H1 (cell line): ENCODE data around the gene TVP23B. TPM values are rescaled to one million over a fixed set of nuclear protein-coding genes. Genes with fewer than 3 reads are reported as not detected.

Experiments
- CTCF ChIA-PET: fragments of 300-600 bp; sonication (Branson Sonifier 250); formaldehyde crosslinking; loops from one replicate; lab custom pipeline; 2021; ENCODE audit not compliant: partially characterized antibody; lab: Charles Lee
- POLR2A ChIA-PET: fragments of 300-600 bp; sonication (Branson Sonifier 250); formaldehyde crosslinking; loops from one replicate; lab custom pipeline; 2021; ENCODE audit warnings: inconsistent platforms; ENCODE audit not compliant: partially characterized antibody; lab: Charles Lee
- DNase-seq, 2 experiments: peaks; one replicate each; pipeline versions ENCODE4 v3.0.0 to v3.0.0-alpha.2; 2010 to 2022; ENCODE audit warnings: low spot score in 2 of 2, low read depth in 1 of 2, mixed read lengths in 1 of 2
- FAIRE-seq: peaks from 2 replicates; lab custom pipeline; 2011; peaks lifted over from hg19 to GRCh38; lab: Jason Lieb, UNC
- H2AFZ ChIP-seq: 2 replicates; pipeline ENCODE4 v1.8.1; 2012; ENCODE audit warnings: low read length, inconsistent platforms
- H2AK5ac ChIP-seq: 2 replicates; pipeline ENCODE4 v1.6.1; 2013; ENCODE audit warnings: low read depth, low read length
- H2BK120ac ChIP-seq: replicated peaks from 2 replicates; pipeline ENCODE3; 2013; ENCODE audit warnings: low read depth, low read length, inconsistent platforms
- H2BK12ac ChIP-seq: 2 replicates; pipeline ENCODE4 v1.6.1; 2013; ENCODE audit warnings: low read depth, low read length
- H2BK15ac ChIP-seq: 2 replicates; pipeline ENCODE4 v1.6.1; 2013; ENCODE audit warnings: low read length
- H2BK20ac ChIP-seq: 2 replicates; pipeline ENCODE4 v1.6.1; 2013; ENCODE audit warnings: low read length
- H2BK5ac ChIP-seq: 2 replicates; pipeline ENCODE4 v1.6.1; 2013; ENCODE audit warnings: low read depth, low read length
- H3K14ac ChIP-seq: 2 replicates; pipeline ENCODE4 v1.6.1; 2013; ENCODE audit warnings: inconsistent platforms; ENCODE audit not compliant: insufficient read length
- H3K18ac ChIP-seq: 2 replicates; pipeline ENCODE4 v1.6.1; 2013; ENCODE audit warnings: low read length; ENCODE audit errors: extremely low read depth
- H3K23ac ChIP-seq: 2 replicates; pipeline ENCODE4 v1.6.1; 2013; ENCODE audit warnings: inconsistent platforms; ENCODE audit not compliant: insufficient read length
- H3K23me2 ChIP-seq: 2 replicates; pipeline ENCODE4 v1.6.1; 2013; ENCODE audit warnings: low read depth, low read length
- H3K27ac ChIP-seq: 2 replicates; pipeline ENCODE4 v1.6.1; 2011; ENCODE audit warnings: low read depth, low read length, inconsistent platforms
- H3K27me3 ChIP-seq, 4 experiments: replicated peaks in 1 of 4; 1 replicate in 1 of 4; 2 replicates in 3 of 4; pipeline versions ENCODE4 v1.6.1 to v1.8.1; 2011 to 2013; ENCODE audit warnings: low read length in 3 of 4, mild to moderate bottlenecking in 3 of 4, inconsistent platforms in 2 of 4, mixed read lengths in 2 of 4, moderate library complexity in 1 of 4; ENCODE audit not compliant: control insufficient read depth in 3 of 4, insufficient read depth in 3 of 4; ENCODE audit errors: extremely low read depth in 1 of 4
- H3K36me3 ChIP-seq, 4 experiments: 2 replicates each; pipeline versions ENCODE4 v1.6.1 to v1.8.1; 2011 to 2013; ENCODE audit warnings: mild to moderate bottlenecking in 4 of 4, low read length in 3 of 4, moderate library complexity in 2 of 4, control low read depth in 1 of 4, inconsistent platforms in 1 of 4; ENCODE audit not compliant: insufficient read depth in 4 of 4, control insufficient read depth in 2 of 4
- H3K4ac ChIP-seq: replicated peaks from 2 replicates; pipeline ENCODE3; 2013; ENCODE audit warnings: low read length, low read depth, mixed read lengths, inconsistent platforms; ENCODE audit not compliant: insufficient read length
- H3K4me1 ChIP-seq, 4 experiments: replicated peaks in 1 of 4; 1 replicate in 1 of 4; 2 replicates in 3 of 4; pipeline versions ENCODE4 v1.6.1 to v1.8.1; 2011 to 2013; ENCODE audit warnings: low read length in 3 of 4, inconsistent platforms in 2 of 4, mixed read lengths in 1 of 4; ENCODE audit not compliant: insufficient read depth in 4 of 4, control insufficient read depth in 3 of 4
- H3K4me2 ChIP-seq, 2 experiments: 2 replicates each; pipeline versions ENCODE4 v1.6.1 to v1.8.1; 2011 to 2013; ENCODE audit warnings: low read depth in 2 of 2, low read length in 2 of 2, control low read depth in 1 of 2, inconsistent platforms in 1 of 2, mild to moderate bottlenecking in 1 of 2; ENCODE audit not compliant: insufficient read depth in 1 of 2
- H3K4me3 ChIP-seq, 4 experiments: fragments of 200-600, 300-600 bp in 1 of 4; sonication (generic), shearing (Covaris generic), sonication (Bioruptor Twin) in 1 of 4; 2 replicates each; pipeline versions ENCODE4 v1.5.1 to v1.8.1; 2011 to 2016; ENCODE audit warnings: low read length in 4 of 4, low read depth in 3 of 4, control low read depth in 2 of 4, inconsistent platforms in 2 of 4, mild to moderate bottlenecking in 2 of 4, mixed read lengths in 1 of 4, moderate library complexity in 1 of 4; ENCODE audit not compliant: insufficient read depth in 2 of 4; ENCODE audit errors: extremely low read depth in 1 of 4
- H3K56ac ChIP-seq: replicated peaks from 2 replicates; pipeline ENCODE3; 2013; ENCODE audit warnings: low read depth, mild to moderate bottlenecking, mixed read lengths, low read length, inconsistent platforms; ENCODE audit not compliant: insufficient read length
- H3K79me1 ChIP-seq: 2 replicates; pipeline ENCODE4 v1.6.1; 2013; ENCODE audit warnings: low read depth, low read length, control low read depth
- H3K79me2 ChIP-seq, 2 experiments: 2 replicates each; pipeline versions ENCODE4 v1.6.1 to v1.8.1; 2012 to 2013; ENCODE audit warnings: low read length in 2 of 2, mild to moderate bottlenecking in 2 of 2, inconsistent platforms in 1 of 2; ENCODE audit not compliant: insufficient read depth in 2 of 2, control insufficient read depth in 1 of 2
- H3K9ac ChIP-seq, 4 experiments: replicated peaks in 1 of 4; 1 replicate in 1 of 4; 2 replicates in 3 of 4; pipeline versions ENCODE4 v1.6.1 to v1.8.1; 2011 to 2013; ENCODE audit warnings: low read depth in 3 of 4, low read length in 3 of 4, control low read depth in 2 of 4, mild to moderate bottlenecking in 2 of 4, moderate library complexity in 2 of 4, inconsistent platforms in 1 of 4; ENCODE audit errors: extremely low read depth in 1 of 4
- H3K9me3 ChIP-seq, 2 experiments: 2 replicates each; pipeline versions ENCODE4 v1.6.1 to v1.8.1; 2012 to 2013; ENCODE audit warnings: mild to moderate bottlenecking in 2 of 2, moderate library complexity in 2 of 2, control low read depth in 1 of 2, inconsistent platforms in 1 of 2, low read depth in 1 of 2, low read length in 1 of 2, mixed read lengths in 1 of 2; ENCODE audit not compliant: insufficient read depth in 2 of 2
- H4K20me1 ChIP-seq, 2 experiments: replicated peaks in 1 of 2; 2 replicates each; pipeline versions ENCODE3 to v1.8.1; 2011 to 2013; ENCODE audit warnings: inconsistent platforms in 2 of 2, low read length in 2 of 2, mild to moderate bottlenecking in 1 of 2; ENCODE audit not compliant: insufficient read depth in 2 of 2, control insufficient read depth in 1 of 2
- H4K5ac ChIP-seq: 2 replicates; pipeline ENCODE4 v1.6.1; 2013; ENCODE audit warnings: low read length, low read depth, mixed read lengths, inconsistent platforms; ENCODE audit not compliant: insufficient read length
- H4K8ac ChIP-seq: 2 replicates; pipeline ENCODE4 v1.8.0; 2013; ENCODE audit warnings: mild to moderate bottlenecking, moderate library complexity, low read length, inconsistent platforms; ENCODE audit not compliant: insufficient read depth; ENCODE audit errors: extremely low read depth
- H4K91ac ChIP-seq: replicated peaks from 2 replicates; pipeline ENCODE3; 2013; ENCODE audit warnings: low read length, mixed read lengths, inconsistent platforms; ENCODE audit not compliant: insufficient read length
- ATF2 ChIP-seq: IDR thresholded peaks from 2 replicates; pipeline ENCODE4 v1.6.1; 2012; ENCODE audit warnings: low read length, inconsistent platforms
- CBX5 ChIP-seq: fragments of 300-800, 300-1000 bp; sonication (generic); IDR thresholded peaks from 2 replicates; pipeline ENCODE4 v1.7.1; 2016; ENCODE audit warnings: antibody characterized with exemption, low read length, low read depth
- CBX8 ChIP-seq: fragments of 300-800, 300-1000 bp; sonication (generic); IDR thresholded peaks from 2 replicates; pipeline ENCODE4 v1.7.1; 2016; ENCODE audit warnings: low read depth, low read length, borderline replicate concordance
- CHD1 ChIP-seq: IDR thresholded peaks from 2 replicates; pipeline ENCODE4 v1.6.1; 2012; ENCODE audit warnings: low read depth, low read length, improper control_type of control experiment
- EGR1 ChIP-seq: IDR thresholded peaks from 2 replicates; pipeline ENCODE4 v1.6.1; 2011; ENCODE audit warnings: low read depth, low read length, borderline replicate concordance
- KDM4A ChIP-seq: IDR thresholded peaks from one replicate; pipeline ENCODE4 v1.7.1; 2012; ENCODE audit warnings: low read depth, mild to moderate bottlenecking, moderate library complexity, low read length, inconsistent platforms; ENCODE audit not compliant: severe bottlenecking
- POLR2A ChIP-seq, 2 experiments: IDR thresholded peaks; 1 replicate in 1 of 2; 2 replicates in 1 of 2; pipeline ENCODE4 v1.6.1; 2011; ENCODE audit warnings: low read depth in 2 of 2, low read length in 2 of 2, mild to moderate bottlenecking in 2 of 2; ENCODE audit errors: control extremely low read depth in 1 of 2
- SIRT6 ChIP-seq: IDR thresholded peaks from one replicate; pipeline ENCODE4 v1.7.1; 2012; ENCODE audit warnings: low read length, inconsistent platforms
- SP2 ChIP-seq: IDR thresholded peaks from 2 replicates; pipeline ENCODE4 v1.6.1; 2012; ENCODE audit warnings: mild to moderate bottlenecking, low read length, inconsistent platforms
- SRF ChIP-seq: IDR thresholded peaks from 2 replicates; pipeline ENCODE4 v1.6.1; 2011; ENCODE audit warnings: mild to moderate bottlenecking, low read depth, low read length, moderate library complexity
- WGBS, 2 experiments: shearing (Covaris generic) in 1 of 2; methylation state at CpG; one replicate each; pipeline versions ENCODE4 v1.1.6 to v1.1.7; 2013 to 2015; ENCODE audit warnings: low lambda C conversion rate in 2 of 2, mixed read lengths in 2 of 2, inconsistent platforms in 1 of 2, low coverage in 1 of 2, missing lambda C conversion rate in 1 of 2; ENCODE audit not compliant: insufficient replicate concordance in 2 of 2, insufficient coverage in 1 of 2, insufficient read length in 1 of 2; ENCODE audit errors: extremely low coverage in 1 of 2, missing lambda C conversion rate in 1 of 2; 5-methylcytosine and 5-hydroxymethylcytosine counted together
- polyA plus RNA-seq, 7 experiments: library from polyadenylated mRNA; depleted of rRNA in 3 of 7; stranded (reverse) in 5 of 7; unstranded in 2 of 7; fragments of >200 nt in 5 of 7; fragments of 200-250 nt in 2 of 7; gene quantifications; 1 replicate in 5 of 7; 2 replicates in 1 of 7; 4 replicates in 1 of 7; pipeline versions ENCODE4 v1.2.1 to v1.2.3, GENCODE V29; 2011 to 2013; ENCODE audit warnings: missing spikeins in 2 of 7, mixed read lengths in 2 of 7
- total RNA-seq: library from RNA; stranded (reverse); fragmentation: NEBNext Ultra II Directional; extraction: Animal tissue kit (Norgen Biotek cat#: 25700); gene quantifications from 2 replicates; pipeline ENCODE4 v1.2.1, GENCODE V29; 2021
- TF ChIP-seq, protein P1 (sequence below): IDR thresholded peaks from 2 replicates; pipeline ENCODE4 v1.6.1; 2011; ENCODE audit warnings: low read depth, mild to moderate bottlenecking, low read length; ENCODE audit not compliant: insufficient read depth
- TF ChIP-seq, protein P2 (sequence below): IDR thresholded peaks from 2 replicates; pipeline ENCODE4 v1.6.1; 2011; ENCODE audit warnings: low read length, improper control_type of control experiment

TVP23B gene
- total and polyA plus RNA-seq, 2 of the 8 experiments (the other 6 are each of a cell fraction or from before 2014, with no cell fraction given), result 11.5 to 22.7 TPM

GRCh38 chr17:18848501-18848900 lies 67.5 kb downstream of the TVP23B start:
- Histone ChIP-seq H2BK20ac (no peak overlapping the region), H3K14ac (no peak overlapping the region), H3K9me3 (no peaks in the 10 kb centered on the region), H2BK15ac (no peak overlapping the region), H2AFZ (no peak overlapping the region), H3K27ac (no peak overlapping the region), H3K56ac (no peak overlapping the region), H3K9ac (no peak overlapping the region), H3K4me3 (no peak overlapping the region), H2BK120ac (no peak overlapping the region), H3K23ac (no peak overlapping the region), H2AK5ac (no peak overlapping the region), H3K4ac (no peak overlapping the region), H3K18ac (no peak overlapping the region), H3K79me1 (no peaks in the 10 kb centered on the region), H3K4me2 (no peak overlapping the region), H4K8ac (no peak overlapping the region), H4K91ac (no peak overlapping the region), H3K36me3 (no peaks in the 10 kb centered on the region), H3K23me2 (no peaks in the 10 kb centered on the region), H3K27me3 (no peaks in the 10 kb centered on the region), H3K79me2 (no peaks in the 10 kb centered on the region), H4K5ac (no peak overlapping the region), H2BK12ac (no peak overlapping the region), H4K20me1 (no peaks in the 10 kb centered on the region), H3K4me1 (no peaks in the 10 kb centered on the region), H2BK5ac (no peak overlapping the region)
- DNase-seq (no peak), FAIRE-seq (no peak)
- CTCF ChIA-PET, result interaction anchor here (0.6 to 0.9 kb wide), 2 partner anchors 69 to 221 kb away, joined by 3 read pairs; no protein-coding TSS in a partner anchor
- WGBS, 2 experiments, result 95% methylated on average over 6 of the region's 6 CpGs; no CpG with 5 or more reads in 1 of the 2 experiments
- POLR2A ChIA-PET, result interaction anchor here (2.9 kb wide), 1 partner anchor 11 kb away, joined by 12 read pairs; no protein-coding TSS in a partner anchor
- TF ChIP-seq CHD1 (no peak), SIRT6 (no peak), CBX8 (no peak), CBX5 (no peak), SP2 (no peak), EGR1 (no peak), POLR2A (IDR thresholded peaks at IDR 0.05; ENCODE audit: control extremely low read depth in 1 of 2, low read depth in 2 of 2, low read length in 2 of 2) (no peak), KDM4A (no peak), SRF (no peak), ATF2 (no peak)
- TF ChIP-seq, protein P1, sequence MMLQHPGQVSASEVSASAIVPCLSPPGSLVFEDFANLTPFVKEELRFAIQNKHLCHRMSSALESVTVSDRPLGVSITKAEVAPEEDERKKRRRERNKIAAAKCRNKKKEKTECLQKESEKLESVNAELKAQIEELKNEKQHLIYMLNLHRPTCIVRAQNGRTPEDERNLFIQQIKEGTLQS, result no peak
- TF ChIP-seq, protein P2, sequence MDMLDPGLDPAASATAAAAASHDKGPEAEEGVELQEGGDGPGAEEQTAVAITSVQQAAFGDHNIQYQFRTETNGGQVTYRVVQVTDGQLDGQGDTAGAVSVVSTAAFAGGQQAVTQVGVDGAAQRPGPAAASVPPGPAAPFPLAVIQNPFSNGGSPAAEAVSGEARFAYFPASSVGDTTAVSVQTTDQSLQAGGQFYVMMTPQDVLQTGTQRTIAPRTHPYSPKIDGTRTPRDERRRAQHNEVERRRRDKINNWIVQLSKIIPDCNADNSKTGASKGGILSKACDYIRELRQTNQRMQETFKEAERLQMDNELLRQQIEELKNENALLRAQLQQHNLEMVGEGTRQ, result no peak
